GM21717 (cell line): ENCODE measurements around the gene OR10G3.
"Not testable (repeated sequence)": the region's sequence is repeated elsewhere in the genome, so short reads cannot be mapped to it uniquely, and the experiment has no call there.

ENCODE experiments used
- ATAC-seq: cut with Tn5 transposase; IDR thresholded peaks from one replicate; pipeline ENCODE4 v1.9.1; 2021; ENCODE audit warnings: mild to moderate bottlenecking, moderate library complexity; ENCODE audit not compliant: unreplicated experiment

OR10G3 gene, protein sequence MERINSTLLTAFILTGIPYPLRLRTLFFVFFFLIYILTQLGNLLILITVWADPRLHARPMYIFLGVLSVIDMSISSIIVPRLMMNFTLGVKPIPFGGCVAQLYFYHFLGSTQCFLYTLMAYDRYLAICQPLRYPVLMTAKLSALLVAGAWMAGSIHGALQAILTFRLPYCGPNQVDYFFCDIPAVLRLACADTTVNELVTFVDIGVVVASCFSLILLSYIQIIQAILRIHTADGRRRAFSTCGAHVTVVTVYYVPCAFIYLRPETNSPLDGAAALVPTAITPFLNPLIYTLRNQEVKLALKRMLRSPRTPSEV

DNA sequence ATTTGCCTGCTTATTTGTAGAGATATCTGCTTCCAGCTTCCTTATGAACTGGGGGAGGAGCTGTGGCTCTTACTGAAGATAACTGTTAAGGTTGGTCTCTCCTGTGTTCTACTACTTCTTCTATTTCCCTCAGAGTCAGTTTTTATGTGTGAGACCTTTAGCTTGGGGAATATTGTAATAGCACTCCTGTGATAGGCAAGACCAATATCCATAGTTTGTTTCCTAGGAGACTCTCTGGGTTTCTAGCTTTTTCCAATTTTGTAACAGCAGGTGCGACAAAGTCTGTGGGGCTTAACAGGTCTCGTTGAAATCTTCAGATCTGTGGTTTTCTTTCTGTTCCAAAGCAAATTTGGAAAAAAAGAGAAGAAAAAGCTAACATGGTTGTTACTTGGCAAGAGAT is at the start of gene OR10G3:
TSS of gene OR10G3 (minus strand) at position 101 of the 400 bp plus-strand sequence. CDS start 9,332 bp downstream, outside the sequence.
- ATAC-seq: no peak

DNA sequence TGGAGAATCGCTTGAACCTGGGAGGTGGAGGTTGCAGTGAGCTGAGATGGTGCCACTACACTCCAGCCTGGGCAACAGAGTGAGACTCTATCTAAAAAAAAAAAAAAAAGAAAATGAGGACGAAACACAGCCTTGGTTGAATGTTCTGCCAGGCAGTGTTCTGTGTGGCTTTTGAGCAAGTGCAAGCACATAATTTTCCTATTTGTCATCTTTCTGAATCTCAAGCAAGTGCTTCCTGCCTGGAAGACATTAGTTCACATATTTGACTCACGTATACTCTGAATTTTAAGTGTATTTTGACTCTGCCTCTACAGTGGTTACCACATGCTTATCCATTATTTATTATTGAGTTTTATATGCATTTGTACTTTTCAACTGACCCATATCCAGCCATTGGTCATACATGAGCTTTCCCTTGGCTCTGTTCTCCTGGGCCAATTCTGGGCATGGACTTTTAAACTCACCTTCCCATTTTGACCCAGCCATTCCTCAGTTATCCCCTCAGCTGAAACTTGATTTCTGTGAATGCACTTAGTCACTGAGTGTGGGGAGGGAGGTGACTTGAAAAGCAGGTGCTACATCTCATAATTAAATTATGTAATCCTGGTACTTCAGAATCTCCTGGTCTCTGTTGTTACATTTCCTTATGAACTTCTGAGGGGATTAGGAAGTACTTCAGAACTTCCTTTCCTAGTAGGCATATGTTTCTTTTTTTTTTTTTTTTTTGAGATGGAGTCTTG is 46.8 kb upstream of the OR10G3 start:
- ATAC-seq: no peak

DNA sequence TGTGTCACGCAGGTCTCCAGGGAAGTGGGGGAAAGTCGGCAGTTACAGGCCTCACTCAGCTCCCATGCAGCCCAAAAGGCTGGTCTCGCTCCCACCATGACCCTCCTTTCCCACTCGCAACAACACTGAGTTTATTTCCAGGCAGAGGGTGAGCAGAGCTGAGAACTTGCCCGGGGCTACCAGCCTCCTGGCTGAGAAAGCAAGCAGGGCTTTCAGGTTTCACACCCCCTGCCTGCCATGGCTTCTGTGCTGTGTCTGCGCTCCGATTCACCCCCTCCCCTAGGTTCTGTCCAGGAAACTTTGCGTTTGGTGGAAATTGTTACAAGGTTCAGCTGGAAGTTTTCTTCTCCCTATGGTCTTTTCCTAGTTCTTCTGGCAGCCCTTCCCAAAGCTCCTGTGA is 37.7 kb upstream of the OR10G3 start:
- no peak for ATAC-seq

DNA sequence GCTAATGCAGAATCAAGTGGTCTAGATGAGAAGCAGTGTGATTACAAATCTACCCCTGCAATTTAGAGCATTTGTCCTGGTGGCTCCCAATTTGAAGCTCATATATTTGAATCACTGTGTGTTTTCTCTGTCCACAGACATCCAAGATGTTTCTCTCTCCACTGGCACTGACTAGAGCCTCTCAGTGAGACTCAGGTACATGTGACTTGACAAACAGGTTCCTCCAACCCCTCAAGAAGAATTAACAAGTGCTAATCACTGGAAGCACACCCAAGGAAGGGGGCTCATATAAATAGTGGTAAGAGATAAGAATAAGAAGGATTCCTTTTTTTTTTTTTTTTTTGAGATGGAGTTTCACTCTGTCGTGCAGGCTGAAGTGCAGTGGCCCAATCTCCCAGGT is 34.4 kb upstream of the OR10G3 start:
- ATAC-seq: no peak

DNA sequence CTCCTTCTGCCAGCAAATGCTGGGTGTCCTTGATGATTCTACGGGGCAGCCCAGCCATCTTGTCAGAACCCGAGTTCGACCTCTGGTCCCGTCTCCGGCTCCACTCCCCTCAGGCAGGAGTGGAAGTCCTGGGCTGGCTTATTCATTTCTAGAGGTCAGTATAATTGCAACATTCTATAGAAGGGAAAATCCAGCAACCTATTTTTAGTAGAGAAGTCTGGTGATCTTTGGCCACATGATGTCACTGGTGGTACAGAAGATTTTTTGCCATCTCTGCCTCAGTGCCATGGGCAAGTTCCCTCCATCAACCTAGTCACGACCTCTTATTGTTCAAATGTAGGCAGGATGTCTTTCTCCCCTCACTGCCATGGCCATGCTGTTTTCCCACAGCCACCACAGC is 32.4 kb upstream of the OR10G3 start:
- ATAC-seq: no peak

DNA sequence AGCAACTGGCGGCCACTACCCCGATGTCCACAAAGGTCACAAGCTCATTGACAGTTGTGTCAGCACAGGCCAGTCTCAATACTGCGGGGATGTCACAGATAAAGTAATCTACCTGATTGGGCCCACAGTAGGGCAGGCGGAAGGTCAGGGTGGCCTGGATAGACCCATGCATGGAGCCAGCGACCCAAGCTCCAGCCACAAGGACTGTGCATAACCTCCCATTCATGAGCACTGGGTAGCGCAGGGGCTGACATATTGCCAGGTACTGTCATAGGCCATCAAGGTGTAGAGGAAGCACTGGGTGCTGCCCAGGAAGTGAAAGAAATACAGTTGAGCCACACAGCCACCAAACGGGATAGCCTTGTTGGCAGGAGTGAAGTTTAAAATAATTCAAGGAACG is 22.3 kb upstream of the OR10G3 start:
- not testable (repeated sequence) for ATAC-seq

DNA sequence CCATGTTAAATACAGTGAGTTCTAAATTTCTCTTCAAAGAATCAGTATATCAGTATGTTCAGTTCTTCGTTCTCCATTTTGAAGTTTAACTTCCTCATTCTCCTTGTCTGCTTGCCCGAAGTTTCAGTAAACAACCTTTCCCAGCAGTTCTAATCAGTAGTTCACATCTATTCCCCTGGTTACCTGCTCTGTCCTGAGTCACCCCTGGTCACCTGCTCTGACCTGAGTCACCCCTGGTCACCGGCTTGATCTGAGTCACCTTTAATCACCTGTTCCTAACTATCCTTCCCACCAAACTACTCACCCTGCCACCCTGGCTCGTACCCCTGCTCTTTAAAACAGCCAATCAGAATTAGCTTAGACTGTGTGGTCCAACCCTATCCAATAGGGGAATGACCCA is 9.4 kb upstream of the OR10G3 start:
- no peak for ATAC-seq

DNA sequence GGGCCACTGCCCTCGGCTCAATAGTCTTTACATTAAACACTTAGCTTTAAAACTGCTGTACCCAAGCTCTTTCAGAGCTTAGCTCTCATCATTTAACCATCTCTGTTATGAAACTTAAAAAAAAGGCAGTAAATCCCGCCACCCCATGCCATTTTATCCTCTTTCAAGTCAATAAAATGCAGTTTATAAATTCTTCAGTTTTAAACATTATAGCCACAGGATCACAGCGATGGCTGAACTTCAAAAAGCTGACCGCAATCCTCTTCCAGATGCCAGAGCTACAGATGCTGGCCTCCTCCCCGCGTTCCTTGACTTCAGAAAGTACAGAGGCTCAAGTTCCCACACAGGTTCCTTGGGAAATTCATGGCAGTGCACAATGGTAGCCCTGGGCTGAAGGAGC is 4.2 kb downstream of the OR10G3 start:
- ATAC-seq: no peak

DNA sequence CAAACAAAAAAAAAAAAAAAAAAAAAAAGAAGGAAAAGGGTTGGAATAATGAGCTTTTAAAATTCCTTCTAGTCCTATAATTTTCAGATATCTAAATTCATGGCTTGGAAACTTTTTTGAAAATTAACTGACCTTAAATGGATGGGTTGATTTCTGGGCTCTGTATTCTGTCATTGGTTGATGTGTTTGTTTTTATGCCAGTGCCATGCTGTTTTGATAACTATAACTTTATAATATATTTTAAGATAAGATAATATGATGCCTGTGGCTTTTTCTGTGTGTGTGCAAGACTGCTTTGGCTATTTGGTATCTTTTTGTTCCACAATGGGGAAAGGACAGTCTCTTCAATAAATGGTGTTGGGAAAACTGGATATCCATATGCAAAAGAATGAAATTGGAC is 7.3 kb downstream of the OR10G3 start:
- no peak for ATAC-seq

DNA sequence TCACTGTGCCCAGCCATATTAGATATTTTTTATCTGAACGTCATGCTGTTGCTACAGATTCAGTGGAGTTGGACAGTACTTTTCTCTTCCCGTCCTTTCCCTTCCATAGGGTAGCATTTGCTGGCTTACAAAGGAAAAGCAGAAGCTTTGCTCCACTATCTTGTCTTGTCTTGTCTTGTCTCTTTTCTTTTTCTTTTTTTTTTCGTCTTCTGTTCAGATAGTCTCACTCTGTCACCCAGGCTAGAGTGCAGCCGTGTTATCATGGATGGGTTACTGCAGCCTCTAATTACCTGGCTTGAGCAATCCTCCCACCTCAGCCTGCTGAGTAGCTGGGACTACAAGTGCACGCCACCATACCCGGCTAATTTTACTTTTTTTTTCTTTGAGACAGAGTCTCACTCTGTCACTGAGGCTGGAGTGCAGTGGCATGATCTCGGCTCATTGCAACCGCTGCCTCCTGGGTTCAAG is 21.1 kb downstream of the OR10G3 start:
- ATAC-seq: no peak

DNA sequence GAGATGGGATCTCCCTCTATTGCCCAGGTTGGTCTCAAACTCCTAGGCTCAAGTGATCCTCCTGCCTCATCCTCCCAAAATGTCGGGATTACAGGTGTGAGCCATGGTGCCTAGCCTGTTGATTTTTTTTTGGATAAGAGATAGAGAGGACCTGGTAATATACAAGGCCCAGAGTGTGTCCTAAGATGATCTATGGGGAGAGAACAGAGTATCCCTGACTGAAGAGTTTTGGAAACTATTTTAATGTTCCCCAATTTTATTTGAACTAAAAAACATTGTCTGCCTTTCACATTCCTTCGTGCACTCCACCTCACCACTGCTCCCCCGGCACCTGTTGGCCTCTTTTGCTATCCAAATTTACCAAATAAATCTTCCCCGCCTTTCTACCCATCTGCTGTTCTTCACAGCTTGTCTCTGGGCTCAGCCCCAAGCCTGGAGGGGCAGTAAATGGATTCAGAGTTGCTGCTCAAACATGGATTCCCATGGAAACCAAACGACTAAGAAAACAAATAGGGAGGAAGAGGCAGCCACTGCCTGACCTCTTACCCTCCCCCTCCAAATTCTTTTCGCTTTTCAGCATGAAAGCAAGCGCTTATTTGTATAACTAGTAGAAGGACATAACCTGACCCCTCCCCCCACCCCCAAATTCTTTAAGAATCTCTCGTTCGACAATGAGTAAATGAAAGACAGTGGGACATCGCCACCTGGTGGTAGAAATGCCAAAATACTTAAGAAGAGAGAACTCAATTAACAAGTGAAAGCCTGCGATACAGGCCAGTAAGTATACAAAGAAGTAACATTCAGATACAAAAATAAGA is 22.6 kb downstream of the OR10G3 start:
- ATAC-seq: no peak

DNA sequence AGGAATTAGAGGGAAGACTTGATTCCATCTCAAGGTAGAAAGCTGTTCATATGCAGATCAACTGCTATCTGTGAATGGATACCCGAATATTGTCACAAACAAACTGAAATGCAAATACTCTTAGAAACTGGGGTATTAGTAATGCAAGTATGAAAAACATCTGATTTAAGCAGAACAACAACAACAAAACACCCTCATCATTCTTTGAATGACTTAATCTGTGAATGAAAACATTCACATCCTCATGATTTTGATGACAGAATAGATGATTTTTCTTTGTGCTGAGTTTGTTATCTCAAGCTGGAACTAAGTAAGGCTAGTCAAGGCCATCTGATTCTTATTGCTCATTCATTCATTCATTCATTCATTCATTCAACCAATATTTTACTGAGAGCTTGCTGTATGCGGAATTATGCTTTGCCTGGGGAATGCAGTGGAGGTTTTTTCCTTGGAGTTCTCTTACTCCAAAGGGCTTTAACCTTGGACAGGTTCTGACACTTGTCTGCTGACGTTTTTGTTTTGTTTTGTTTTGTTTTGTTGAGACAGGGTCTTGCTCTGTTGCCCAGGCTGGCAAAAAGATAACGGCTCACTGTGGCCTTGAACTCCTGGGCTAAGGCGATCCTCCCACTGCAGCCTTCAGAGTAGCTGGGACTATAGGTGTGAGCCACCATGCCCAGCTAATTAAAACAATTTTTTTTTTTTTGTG is 23.3 kb downstream of the OR10G3 start:
- no peak for ATAC-seq

DNA sequence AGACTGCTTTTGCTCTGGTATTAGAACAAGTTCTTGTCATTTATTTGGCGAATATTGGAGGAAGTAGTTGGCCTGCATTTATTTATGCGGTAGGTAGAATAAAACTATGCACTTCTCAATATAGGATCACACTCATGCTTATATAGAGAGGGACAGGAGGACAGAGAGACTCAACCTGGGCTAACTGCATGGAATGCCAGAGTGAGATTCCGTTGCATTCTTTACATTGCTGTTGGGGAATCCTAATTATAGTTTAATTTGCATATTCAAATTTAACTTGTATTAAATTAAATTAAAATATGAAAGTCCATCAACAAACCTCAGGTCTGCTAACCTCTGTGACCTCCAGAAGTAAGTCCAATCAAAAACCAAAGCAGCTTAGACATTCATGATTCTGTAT is 26.6 kb downstream of the OR10G3 start:
- no peak for ATAC-seq

DNA sequence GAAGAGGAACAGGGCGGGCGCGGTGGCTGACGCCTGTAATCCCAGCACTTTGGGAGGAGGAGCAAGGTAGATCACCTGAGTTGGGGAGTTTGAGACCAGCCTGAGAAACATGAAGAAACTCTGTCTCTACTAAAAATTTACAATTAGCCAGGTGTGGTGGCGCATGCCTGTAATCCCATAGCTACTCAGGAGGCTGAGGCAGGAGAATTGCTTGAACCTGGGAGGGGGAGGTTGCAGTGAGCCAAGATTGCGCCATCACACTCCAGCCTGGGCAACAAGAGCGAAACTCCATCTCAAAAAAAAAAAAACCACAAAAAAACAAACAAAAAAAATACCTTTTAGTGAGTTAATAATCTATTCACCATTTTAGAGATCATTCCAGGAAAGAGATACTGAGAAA is 35.3 kb downstream of the OR10G3 start:
- not testable (repeated sequence) for ATAC-seq

DNA sequence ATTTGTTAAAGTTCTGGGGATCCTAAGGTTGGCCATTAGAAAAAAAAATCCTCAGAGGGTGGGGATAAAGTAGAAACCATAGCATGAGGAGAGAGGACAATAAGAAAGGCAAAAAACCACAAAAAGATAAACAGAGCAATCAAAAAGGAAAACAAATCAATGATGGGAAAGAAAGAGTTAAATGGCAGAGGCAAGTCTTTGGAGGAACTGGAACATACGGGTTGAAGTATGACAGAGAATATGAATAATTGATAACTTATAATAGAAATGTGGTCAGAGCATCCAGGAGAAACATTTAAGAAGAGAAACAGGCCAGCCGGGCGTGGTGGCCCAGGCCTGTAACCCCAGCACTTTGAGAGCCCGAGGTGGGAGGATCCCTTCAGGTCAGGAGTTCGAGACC is 35.9 kb downstream of the OR10G3 start:
- ATAC-seq: no peak

DNA sequence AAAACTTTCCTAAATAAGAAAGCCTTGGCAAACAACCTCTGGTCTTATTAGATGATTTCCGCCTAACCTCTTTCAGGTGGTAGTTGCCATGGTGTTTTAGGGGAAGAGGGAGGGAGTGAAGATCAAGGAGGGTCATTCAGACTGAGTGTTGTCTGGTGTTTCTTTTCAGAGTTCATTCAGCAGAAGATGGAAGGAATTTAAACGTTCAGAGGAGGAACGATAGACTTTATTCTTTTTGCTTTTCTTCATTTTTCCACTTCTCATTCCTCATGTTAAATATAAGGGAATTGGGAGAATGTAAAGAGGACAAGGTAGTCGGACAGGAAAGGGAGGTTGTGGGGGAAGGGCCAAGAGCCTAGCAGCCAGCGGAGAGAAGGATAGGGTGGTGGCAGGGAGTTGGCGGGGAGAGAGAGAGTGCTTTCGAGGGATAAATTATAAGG is 36.3 kb downstream of the OR10G3 start:
- no peak for ATAC-seq

DNA sequence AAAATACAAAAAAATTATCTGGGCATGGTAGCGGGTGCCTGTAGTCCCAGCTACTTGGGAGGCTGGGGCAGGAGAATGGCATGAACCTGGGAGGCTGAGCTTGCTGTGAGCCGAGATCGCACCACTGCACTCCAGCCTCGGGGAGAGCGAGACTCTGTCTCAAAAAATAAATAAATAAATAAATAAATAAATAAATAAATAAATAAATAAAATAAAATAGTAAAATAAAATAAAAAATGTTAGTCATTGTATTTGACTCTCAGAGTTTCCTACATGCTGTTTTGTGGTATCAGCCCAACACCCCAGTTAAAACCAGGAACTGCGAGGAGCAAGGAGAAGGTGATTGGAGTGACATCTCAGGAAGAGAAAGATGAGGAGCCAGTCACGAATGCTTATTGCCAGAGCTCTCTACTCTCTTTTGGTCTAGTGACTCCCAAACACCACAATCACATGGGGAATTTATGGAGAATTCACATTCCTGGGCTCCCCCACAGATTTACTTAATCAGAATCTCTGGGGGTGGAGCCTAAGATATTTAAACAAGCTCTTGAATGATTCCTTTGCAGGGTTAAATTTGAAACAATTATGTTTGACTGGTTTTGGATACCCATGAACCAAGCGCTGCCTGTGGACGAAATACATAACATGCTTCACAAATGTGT is 38.3 kb downstream of the OR10G3 start:
- no peak for ATAC-seq

DNA sequence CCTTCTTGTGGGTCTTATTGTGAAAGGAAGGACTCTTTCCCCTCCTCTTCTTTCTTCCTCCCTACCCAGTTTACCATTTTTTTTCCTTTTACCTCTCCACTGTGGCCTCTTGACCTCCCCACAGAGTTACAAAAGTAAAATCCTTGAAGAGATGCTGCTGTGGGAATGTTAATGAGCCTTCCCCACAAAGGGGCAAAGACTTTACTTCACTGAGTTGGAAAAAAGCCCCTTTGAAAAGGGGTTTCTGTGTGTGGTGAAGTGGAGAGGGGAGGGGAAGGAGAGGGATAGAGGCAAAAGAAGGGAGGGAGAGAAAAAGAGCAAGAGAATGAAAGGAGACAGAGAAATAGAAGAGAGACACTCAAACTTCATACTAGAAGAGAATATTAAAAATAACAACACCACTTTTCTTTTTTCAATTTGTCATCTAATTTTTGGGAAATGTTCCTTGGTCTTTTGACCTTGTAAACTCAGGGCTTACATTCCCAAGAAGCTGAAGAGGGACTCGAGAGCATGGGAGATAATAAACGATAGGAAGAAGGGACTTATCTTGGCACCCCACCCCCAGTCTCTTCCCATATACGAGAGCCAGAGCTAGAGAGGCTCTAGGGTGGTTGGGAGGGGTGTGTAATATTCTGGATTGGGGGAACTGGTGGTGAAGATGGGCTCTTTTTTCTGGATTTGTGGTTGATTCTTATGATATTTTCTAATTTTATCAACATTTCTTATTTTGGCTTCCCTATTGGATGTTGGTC is 40.5 kb downstream of the OR10G3 start:
- no peak for ATAC-seq

DNA sequence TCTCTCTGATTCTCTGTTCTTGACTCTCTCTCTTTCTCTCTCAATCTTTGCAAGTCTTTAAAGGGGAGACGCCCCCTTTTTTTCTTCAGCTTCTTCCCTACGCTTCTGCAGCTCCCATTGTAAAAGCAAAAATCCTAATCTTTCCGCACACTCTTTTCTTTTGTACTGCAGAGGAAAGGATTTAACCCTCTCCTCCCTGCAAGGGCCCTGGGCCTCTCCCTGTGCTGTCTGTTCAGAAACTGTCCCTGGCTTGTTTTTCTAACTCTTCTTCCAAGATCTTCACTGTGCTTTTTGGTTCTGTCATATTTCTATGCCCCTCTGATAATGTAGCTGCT is 42.8 kb downstream of the OR10G3 start:
- no peak for ATAC-seq
